Measurements from ENCODE around the gene LSM10.

DNA sequence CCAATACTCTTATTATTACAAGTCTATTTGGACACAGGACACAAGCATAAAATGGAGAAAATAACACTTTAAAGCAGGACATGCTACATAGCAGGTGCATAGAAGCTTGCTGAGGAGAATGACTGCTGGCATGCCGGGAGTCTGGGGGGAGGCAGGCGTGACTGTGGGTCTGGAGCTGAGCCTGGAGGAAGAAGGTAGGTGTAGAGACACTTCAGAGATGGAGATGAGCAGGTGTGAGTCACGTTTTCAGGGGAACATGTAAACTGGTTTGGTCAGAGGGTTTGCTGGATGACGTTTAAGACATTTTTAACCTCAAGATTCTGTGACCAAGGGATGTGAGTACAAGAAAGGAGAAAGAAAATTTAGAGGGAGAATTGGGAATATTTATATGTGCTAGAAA lies 28.1 kb upstream of the LSM10 start:
- TF ChIP-seq, protein P1, sequence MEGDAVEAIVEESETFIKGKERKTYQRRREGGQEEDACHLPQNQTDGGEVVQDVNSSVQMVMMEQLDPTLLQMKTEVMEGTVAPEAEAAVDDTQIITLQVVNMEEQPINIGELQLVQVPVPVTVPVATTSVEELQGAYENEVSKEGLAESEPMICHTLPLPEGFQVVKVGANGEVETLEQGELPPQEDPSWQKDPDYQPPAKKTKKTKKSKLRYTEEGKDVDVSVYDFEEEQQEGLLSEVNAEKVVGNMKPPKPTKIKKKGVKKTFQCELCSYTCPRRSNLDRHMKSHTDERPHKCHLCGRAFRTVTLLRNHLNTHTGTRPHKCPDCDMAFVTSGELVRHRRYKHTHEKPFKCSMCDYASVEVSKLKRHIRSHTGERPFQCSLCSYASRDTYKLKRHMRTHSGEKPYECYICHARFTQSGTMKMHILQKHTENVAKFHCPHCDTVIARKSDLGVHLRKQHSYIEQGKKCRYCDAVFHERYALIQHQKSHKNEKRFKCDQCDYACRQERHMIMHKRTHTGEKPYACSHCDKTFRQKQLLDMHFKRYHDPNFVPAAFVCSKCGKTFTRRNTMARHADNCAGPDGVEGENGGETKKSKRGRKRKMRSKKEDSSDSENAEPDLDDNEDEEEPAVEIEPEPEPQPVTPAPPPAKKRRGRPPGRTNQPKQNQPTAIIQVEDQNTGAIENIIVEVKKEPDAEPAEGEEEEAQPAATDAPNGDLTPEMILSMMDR (IDR thresholded peaks at IDR 0.05 in 4 of 5, conservative IDR thresholded peaks at IDR 0.05 in 1 of 5) = no peak
- TF ChIP-seq POLR2A (IDR thresholded peaks at IDR 0.05) = no peak
